WTC11 (cell line): ENCODE results near the gene PPP1R18. TPM values are rescaled to one million over a fixed set of nuclear protein-coding genes. Genes with fewer than 3 reads are reported as not detected.
A peak's percentile ranks its signal among the peaks of the same experiment; 100 is the strongest.

Experiments
- ATAC-seq: fragments of 200-7000 bp; cut with Tn5 transposase; 2 replicates; pipeline ENCODE4 v1.10.0; 2021; ENCODE audit warnings: mild to moderate bottlenecking, moderate library complexity
- CTCF ChIA-PET: fragments of 300-600 bp; sonication (Branson Sonifier 250); formaldehyde crosslinking; loops from one replicate; lab custom pipeline; 2021; ENCODE audit warnings: antibody characterized with exemption; lab: Charles Lee
- POLR2A ChIA-PET: fragments of 350-600 bp; sonication (Branson Sonifier 250); formaldehyde crosslinking; loops from one replicate; lab custom pipeline; 2021; ENCODE audit warnings: antibody characterized with exemption; lab: Charles Lee
- DNase-seq: peaks from one replicate; pipeline ENCODE4 v3.0.0; 2021; ENCODE audit warnings: low spot score
- H3K27ac Mint-ChIP-seq: 2 replicates; pipeline ENCODE4 v1.8.0; 2021; ENCODE audit warnings: mixed read lengths
- H3K27me3 Mint-ChIP-seq: 2 replicates; pipeline ENCODE4 v1.8.0; 2021; ENCODE audit warnings: low read depth, mild to moderate bottlenecking, moderate library complexity, mixed read lengths
- H3K36me3 Mint-ChIP-seq: 2 replicates; pipeline ENCODE4 v1.8.0; 2021; ENCODE audit warnings: mixed read lengths
- H3K4me1 Mint-ChIP-seq: 2 replicates; pipeline ENCODE4 v1.8.0; 2022; ENCODE audit warnings: mixed read lengths
- H3K4me3 Mint-ChIP-seq: 2 replicates; pipeline ENCODE4 v1.8.0; 2021; ENCODE audit warnings: mild to moderate bottlenecking, moderate library complexity, mixed read lengths
- H3K9me3 Mint-ChIP-seq: 2 replicates; pipeline ENCODE4 v1.8.0; 2021; ENCODE audit warnings: mixed read lengths
- TEAD4 ChIP-seq: sonication (generic); formaldehyde crosslinking; IDR thresholded peaks from 2 replicates; pipeline ENCODE4 v1.8.0; 2022; ENCODE audit warnings: mild to moderate bottlenecking, missing genetic modification reagents
- ZNF138 ChIP-seq: sonication (generic); formaldehyde crosslinking; conservative IDR thresholded peaks from 2 replicates; pipeline ENCODE4 v1.8.1; 2022; ENCODE audit warnings: mild to moderate bottlenecking, moderate library complexity, missing genetic modification reagents
- ZNF263 ChIP-seq: sonication (generic); formaldehyde crosslinking; IDR thresholded peaks from 2 replicates; pipeline ENCODE4 v1.8.1; 2022; ENCODE audit warnings: low read depth, mild to moderate bottlenecking, moderate library complexity, missing genetic modification reagents
- total RNA-seq: library from RNA; stranded (reverse); gene quantifications from 3 replicates; pipeline ENCODE4 v1.2.3, GENCODE V29; 2021
- TF ChIP-seq, protein P1 (sequence below): fragments of 200-600 bp; IDR thresholded peaks from 2 replicates; pipeline ENCODE4 v1.8.0; 2022; ENCODE audit warnings: antibody characterized with exemption
- TF ChIP-seq, protein P2 (sequence below): sonication (generic); formaldehyde crosslinking; IDR thresholded peaks from 2 replicates; pipeline ENCODE4 v1.8.0; 2022; ENCODE audit warnings: missing genetic modification reagents
- TF ChIP-seq, protein P3 (sequence below): sonication (generic); formaldehyde crosslinking; IDR thresholded peaks from 2 replicates; pipeline ENCODE4 v1.8.1; 2022; ENCODE audit warnings: mild to moderate bottlenecking, moderate library complexity, missing genetic modification reagents
- TF ChIP-seq, protein P4 (sequence below): sonication (generic); formaldehyde crosslinking; IDR thresholded peaks from 2 replicates; pipeline ENCODE4 v1.8.0; 2022; ENCODE audit warnings: mild to moderate bottlenecking, missing genetic modification reagents
- TF ChIP-seq, protein P5 (sequence below): sonication (generic); formaldehyde crosslinking; IDR thresholded peaks from 2 replicates; pipeline ENCODE4 v1.8.1; 2022; ENCODE audit warnings: mild to moderate bottlenecking, missing genetic modification reagents, moderate library complexity, borderline replicate concordance
- TF ChIP-seq, protein P6 (sequence below): sonication (generic); formaldehyde crosslinking; IDR thresholded peaks from 2 replicates; pipeline ENCODE4 v1.8.1; 2022; ENCODE audit warnings: low read depth, mild to moderate bottlenecking, moderate library complexity, missing genetic modification reagents, borderline replicate concordance
- TF ChIP-seq, protein P7 (sequence below): sonication (generic); formaldehyde crosslinking; IDR thresholded peaks from 2 replicates; pipeline ENCODE4 v1.8.0; 2023; ENCODE audit warnings: missing genetic modification reagents, mild to moderate bottlenecking, borderline replicate concordance

PPP1R18 gene
- total RNA-seq, 1 experiment from 2014 or later = 36.5 TPM

DNA sequence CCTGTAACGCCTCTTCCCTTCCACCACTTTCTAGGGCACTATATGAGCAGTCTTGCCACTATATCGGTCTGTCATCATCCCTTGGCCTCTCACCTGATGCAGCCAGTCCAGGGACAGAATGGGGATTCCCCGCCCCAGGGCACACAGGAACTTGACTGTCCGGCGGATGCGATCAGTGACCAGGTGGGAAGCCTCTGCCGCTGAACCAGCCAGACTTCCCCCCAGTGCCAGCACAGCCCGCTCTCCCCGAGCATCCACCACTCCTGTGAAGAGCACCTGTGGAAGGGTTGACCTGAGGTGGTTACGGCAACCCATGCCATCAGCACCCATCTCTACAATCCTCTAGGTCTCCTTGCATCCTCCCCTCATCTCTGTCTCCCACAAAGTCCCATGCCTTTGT is 16.6 kb upstream of the PPP1R18 start:
- DNase-seq = no peak
- peaks cover 61% of the 10 kb centered on the region for H3K36me3 Mint-ChIP-seq
- no peak for ATAC-seq
- no peaks in the 10 kb centered on the region; the same call in 1 of the 2 replicates for H3K27me3 Mint-ChIP-seq
- POLR2A ChIA-PET = interaction anchor here (0.9 to 1.6 kb wide), 3 partner anchors 7 to 18 kb away, joined by 3 to 7 read pairs (median 4); partner anchors contain the start of gene TUBB
- H3K4me3 Mint-ChIP-seq = no peak overlapping the region
- H3K27ac Mint-ChIP-seq = no peak overlapping the region
- TF ChIP-seq, protein P1, sequence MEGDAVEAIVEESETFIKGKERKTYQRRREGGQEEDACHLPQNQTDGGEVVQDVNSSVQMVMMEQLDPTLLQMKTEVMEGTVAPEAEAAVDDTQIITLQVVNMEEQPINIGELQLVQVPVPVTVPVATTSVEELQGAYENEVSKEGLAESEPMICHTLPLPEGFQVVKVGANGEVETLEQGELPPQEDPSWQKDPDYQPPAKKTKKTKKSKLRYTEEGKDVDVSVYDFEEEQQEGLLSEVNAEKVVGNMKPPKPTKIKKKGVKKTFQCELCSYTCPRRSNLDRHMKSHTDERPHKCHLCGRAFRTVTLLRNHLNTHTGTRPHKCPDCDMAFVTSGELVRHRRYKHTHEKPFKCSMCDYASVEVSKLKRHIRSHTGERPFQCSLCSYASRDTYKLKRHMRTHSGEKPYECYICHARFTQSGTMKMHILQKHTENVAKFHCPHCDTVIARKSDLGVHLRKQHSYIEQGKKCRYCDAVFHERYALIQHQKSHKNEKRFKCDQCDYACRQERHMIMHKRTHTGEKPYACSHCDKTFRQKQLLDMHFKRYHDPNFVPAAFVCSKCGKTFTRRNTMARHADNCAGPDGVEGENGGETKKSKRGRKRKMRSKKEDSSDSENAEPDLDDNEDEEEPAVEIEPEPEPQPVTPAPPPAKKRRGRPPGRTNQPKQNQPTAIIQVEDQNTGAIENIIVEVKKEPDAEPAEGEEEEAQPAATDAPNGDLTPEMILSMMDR = no peak
- TF ChIP-seq, protein P2, sequence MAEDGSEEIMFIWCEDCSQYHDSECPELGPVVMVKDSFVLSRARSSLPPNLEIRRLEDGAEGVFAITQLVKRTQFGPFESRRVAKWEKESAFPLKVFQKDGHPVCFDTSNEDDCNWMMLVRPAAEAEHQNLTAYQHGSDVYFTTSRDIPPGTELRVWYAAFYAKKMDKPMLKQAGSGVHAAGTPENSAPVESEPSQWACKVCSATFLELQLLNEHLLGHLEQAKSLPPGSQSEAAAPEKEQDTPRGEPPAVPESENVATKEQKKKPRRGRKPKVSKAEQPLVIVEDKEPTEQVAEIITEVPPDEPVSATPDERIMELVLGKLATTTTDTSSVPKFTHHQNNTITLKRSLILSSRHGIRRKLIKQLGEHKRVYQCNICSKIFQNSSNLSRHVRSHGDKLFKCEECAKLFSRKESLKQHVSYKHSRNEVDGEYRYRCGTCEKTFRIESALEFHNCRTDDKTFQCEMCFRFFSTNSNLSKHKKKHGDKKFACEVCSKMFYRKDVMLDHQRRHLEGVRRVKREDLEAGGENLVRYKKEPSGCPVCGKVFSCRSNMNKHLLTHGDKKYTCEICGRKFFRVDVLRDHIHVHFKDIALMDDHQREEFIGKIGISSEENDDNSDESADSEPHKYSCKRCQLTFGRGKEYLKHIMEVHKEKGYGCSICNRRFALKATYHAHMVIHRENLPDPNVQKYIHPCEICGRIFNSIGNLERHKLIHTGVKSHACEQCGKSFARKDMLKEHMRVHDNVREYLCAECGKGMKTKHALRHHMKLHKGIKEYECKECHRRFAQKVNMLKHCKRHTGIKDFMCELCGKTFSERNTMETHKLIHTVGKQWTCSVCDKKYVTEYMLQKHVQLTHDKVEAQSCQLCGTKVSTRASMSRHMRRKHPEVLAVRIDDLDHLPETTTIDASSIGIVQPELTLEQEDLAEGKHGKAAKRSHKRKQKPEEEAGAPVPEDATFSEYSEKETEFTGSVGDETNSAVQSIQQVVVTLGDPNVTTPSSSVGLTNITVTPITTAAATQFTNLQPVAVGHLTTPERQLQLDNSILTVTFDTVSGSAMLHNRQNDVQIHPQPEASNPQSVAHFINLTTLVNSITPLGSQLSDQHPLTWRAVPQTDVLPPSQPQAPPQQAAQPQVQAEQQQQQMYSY (CRISPR knock-in tag) = no peak
- peaks cover 15% of the 10 kb centered on the region for H3K4me1 Mint-ChIP-seq
- CTCF ChIA-PET = interaction anchor here (1.0 to 2.4 kb wide), 3 partner anchors 14 to 31 kb away, joined by 3 to 6 read pairs (median 5); partner anchors contain the start of genes DHX16 and MDC1
- no peaks in the 10 kb centered on the region for H3K9me3 Mint-ChIP-seq

DNA sequence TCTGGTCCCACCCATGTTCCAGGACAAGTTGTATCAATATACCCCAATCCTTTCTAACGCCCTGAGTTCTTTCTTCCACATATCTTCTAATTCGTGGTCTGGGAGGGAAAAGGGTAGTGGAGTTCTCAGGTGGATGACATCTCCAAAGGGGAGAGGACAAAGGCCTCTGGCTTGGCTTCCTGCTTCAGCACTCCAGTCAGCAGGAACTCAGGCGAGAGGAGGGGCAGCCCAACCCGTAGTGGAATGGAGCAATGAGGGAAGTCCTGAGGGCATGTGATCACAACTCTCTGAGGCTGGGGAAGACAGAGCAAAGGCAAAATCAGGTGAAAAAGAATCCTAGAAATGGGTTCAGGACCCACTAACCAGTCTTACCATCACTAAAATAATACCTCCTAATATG is 13.9 kb upstream of the PPP1R18 start:
- Mint-ChIP-seq H3K36me3 (peaks cover 45% of the 10 kb centered on the region), H3K4me3 (no peak overlapping the region), H3K4me1 (peaks cover 5% of the 10 kb centered on the region), H3K27ac (no peak overlapping the region; the same call in 1 of the 2 replicates), H3K9me3 (no peaks in the 10 kb centered on the region), H3K27me3 (no peaks in the 10 kb centered on the region; the same call in 1 of the 2 replicates)
- ChIA-PET POLR2A (no interaction called here), CTCF (interaction anchor here (1.5 kb wide), 1 partner anchor 21 kb away, joined by 3 read pairs; no protein-coding TSS in a partner anchor)
- DNase-seq (no peak), ATAC-seq (peak; percentile 78)
- TF ChIP-seq, protein P3, sequence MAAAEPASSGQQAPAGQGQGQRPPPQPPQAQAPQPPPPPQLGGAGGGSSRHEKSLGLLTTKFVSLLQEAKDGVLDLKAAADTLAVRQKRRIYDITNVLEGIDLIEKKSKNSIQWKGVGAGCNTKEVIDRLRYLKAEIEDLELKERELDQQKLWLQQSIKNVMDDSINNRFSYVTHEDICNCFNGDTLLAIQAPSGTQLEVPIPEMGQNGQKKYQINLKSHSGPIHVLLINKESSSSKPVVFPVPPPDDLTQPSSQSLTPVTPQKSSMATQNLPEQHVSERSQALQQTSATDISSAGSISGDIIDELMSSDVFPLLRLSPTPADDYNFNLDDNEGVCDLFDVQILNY = no peak
- no peak for TF ChIP-seq ZNF138 (CRISPR knock-in tag)
- TF ChIP-seq, protein P4, sequence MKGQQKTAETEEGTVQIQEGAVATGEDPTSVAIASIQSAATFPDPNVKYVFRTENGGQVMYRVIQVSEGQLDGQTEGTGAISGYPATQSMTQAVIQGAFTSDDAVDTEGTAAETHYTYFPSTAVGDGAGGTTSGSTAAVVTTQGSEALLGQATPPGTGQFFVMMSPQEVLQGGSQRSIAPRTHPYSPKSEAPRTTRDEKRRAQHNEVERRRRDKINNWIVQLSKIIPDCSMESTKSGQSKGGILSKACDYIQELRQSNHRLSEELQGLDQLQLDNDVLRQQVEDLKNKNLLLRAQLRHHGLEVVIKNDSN (CRISPR knock-in tag) = 0 out of 2 replicates have a peak, but pooled peaks have one; percentile 18

DNA sequence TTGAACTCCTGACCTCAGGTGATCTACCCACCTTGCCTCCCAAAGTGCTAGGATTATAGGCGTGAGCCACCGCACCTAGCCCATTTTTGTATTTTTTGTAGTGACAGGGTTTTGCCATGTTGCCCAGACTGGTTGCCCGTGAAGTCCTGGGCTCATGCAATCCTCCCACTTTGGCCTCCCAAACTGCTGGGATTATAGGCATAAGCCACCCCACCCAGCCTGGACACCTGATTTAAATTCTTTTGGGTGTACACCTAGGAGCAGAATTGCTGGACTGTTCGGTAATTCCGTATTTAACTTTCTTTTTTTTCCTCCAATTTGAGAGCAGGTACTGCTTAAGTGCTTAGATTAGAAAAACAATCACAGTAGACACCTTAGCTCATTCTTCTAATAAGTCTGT is 10.0 kb upstream of the PPP1R18 start:
- POLR2A ChIA-PET = no interaction called here
- TF ChIP-seq, protein P5, sequence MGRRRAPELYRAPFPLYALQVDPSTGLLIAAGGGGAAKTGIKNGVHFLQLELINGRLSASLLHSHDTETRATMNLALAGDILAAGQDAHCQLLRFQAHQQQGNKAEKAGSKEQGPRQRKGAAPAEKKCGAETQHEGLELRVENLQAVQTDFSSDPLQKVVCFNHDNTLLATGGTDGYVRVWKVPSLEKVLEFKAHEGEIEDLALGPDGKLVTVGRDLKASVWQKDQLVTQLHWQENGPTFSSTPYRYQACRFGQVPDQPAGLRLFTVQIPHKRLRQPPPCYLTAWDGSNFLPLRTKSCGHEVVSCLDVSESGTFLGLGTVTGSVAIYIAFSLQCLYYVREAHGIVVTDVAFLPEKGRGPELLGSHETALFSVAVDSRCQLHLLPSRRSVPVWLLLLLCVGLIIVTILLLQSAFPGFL = no peak
- TF ChIP-seq, protein P4 (CRISPR knock-in tag) = no peak
- TF ChIP-seq ZNF263 (CRISPR knock-in tag) (no peak), TEAD4 (no peak)
- TF ChIP-seq, protein P6, sequence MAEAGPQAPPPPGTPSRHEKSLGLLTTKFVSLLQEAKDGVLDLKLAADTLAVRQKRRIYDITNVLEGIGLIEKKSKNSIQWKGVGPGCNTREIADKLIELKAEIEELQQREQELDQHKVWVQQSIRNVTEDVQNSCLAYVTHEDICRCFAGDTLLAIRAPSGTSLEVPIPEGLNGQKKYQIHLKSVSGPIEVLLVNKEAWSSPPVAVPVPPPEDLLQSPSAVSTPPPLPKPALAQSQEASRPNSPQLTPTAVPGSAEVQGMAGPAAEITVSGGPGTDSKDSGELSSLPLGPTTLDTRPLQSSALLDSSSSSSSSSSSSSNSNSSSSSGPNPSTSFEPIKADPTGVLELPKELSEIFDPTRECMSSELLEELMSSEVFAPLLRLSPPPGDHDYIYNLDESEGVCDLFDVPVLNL (CRISPR knock-in tag) = no peak
- TF ChIP-seq, protein P7, sequence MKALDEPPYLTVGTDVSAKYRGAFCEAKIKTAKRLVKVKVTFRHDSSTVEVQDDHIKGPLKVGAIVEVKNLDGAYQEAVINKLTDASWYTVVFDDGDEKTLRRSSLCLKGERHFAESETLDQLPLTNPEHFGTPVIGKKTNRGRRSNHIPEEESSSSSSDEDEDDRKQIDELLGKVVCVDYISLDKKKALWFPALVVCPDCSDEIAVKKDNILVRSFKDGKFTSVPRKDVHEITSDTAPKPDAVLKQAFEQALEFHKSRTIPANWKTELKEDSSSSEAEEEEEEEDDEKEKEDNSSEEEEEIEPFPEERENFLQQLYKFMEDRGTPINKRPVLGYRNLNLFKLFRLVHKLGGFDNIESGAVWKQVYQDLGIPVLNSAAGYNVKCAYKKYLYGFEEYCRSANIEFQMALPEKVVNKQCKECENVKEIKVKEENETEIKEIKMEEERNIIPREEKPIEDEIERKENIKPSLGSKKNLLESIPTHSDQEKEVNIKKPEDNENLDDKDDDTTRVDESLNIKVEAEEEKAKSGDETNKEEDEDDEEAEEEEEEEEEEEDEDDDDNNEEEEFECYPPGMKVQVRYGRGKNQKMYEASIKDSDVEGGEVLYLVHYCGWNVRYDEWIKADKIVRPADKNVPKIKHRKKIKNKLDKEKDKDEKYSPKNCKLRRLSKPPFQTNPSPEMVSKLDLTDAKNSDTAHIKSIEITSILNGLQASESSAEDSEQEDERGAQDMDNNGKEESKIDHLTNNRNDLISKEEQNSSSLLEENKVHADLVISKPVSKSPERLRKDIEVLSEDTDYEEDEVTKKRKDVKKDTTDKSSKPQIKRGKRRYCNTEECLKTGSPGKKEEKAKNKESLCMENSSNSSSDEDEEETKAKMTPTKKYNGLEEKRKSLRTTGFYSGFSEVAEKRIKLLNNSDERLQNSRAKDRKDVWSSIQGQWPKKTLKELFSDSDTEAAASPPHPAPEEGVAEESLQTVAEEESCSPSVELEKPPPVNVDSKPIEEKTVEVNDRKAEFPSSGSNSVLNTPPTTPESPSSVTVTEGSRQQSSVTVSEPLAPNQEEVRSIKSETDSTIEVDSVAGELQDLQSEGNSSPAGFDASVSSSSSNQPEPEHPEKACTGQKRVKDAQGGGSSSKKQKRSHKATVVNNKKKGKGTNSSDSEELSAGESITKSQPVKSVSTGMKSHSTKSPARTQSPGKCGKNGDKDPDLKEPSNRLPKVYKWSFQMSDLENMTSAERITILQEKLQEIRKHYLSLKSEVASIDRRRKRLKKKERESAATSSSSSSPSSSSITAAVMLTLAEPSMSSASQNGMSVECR (CRISPR knock-in tag) = no peak
- ATAC-seq = no peak
- Mint-ChIP-seq H3K27me3 (no peaks in the 10 kb centered on the region), H3K9me3 (no peaks in the 10 kb centered on the region), H3K36me3 (peaks cover 14% of the 10 kb centered on the region), H3K4me1 (peaks cover 11% of the 10 kb centered on the region), H3K4me3 (no peak overlapping the region), H3K27ac (no peak overlapping the region)
- DNase-seq = no peak
- CTCF ChIA-PET = interaction anchor here (1.2 to 5.6 kb wide), 3 partner anchors 18 to 34 kb away, joined by 3 to 30 read pairs (median 8); partner anchors contain the start of gene DHX16
